DMS114 treated with DMSO at 0.1 percent for 48 hours (cell line): Measurements from ENCODE around the gene CLEC4F.
"Not testable (repeated sequence)": the region's sequence is repeated elsewhere in the genome, so short reads cannot be mapped to it uniquely, and the experiment has no call there.

Experiments
- DNase-seq: peaks from one replicate; lab custom pipeline; 2025; ENCODE audit not compliant: unreplicated experiment; lab: John Stamatoyannopoulos, UW

The CLEC4F gene

DNA sequence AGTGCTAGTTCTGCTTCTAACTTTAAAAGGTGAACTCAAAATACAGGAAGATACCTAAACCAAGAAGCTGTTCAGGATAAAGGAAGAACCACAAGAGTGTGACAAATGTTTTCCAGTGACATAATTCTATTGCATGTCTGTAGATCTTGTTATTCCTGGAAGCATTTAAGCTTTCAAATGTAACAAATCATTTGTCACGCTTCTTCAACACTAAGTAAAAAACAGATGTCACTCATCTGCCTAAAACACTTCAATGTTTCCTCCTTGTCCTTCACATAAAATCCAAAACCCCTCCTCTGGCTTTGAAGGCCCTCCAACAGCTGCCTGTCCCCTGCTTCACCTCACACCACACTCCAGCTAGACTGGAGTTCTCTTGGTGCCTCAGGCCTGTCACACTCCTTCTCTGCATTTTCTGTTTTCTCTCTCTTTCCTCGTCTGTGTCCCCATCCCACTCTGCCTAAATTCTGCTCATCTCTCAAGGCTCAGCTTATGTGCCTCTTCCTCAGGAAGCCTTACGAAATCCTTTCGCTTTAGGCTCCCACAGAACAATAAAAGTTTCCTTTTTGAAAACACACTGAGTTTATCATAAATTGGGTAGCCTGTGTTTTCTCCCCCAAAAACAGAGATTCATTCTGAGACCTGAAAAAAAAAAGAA is 6.4 kb upstream of the CLEC4F start:
- no peak for DNase-seq

GRCh38 chr2:70823249-70823648 is 2.9 kb upstream of the CLEC4F start:
- no peak for DNase-seq

DNA sequence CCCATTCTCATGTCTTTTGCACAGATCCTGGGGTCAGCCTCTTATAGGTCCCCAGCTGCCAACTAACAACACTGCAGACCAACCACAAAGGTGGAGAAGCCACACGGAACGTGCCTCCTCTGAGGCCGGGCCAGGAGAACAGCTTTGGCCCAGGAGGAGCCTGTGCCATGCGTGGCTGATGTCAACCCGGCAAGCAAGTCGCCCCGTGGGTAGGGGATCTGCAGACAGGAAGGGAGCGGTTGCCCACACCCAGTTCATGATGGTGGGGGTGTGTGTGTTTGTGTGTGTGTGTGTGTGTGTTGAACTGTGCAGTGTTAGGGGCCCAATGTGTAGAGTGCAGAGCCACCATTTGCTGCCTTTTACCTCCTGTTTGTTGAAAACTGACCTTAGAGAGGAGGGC is 2.4 kb upstream of the CLEC4F start:
- no peak for DNase-seq

- DNase-seq, result no peak
Measured at GRCh38 chr2:70817284-70817954, 3.0 kb downstream of the CLEC4F start.

DNA sequence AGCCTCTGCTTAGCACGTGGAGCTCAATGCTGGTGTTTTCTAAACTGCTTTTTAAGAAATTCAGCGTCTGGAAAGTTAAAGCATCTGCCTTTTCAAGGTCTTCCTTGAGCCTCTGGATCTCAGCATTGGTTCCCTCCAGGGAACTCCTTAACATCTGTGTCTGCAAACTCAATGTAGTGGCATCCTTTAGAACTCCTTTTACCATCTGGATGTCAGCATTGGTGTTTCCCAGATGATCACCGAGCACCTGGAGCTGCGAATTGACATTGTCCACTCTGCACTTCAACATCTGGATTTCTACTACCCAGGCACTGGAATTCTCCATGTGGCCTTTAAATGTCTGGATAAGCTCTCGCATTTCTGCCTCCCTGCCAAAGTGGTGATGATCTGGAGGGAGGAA is 3.7 kb downstream of the CLEC4F start:
- no peak for DNase-seq

GRCh38 chr2:70808983-70809958 is 11.1 kb downstream of the CLEC4F start:
- no peak for DNase-seq

GRCh38 chr2:70807828-70808118 is 12.6 kb downstream of the CLEC4F start:
- no peak for DNase-seq

GRCh38 chr2:70807102-70807827 is 13.1 kb downstream of the CLEC4F start:
- DNase-seq, result no peak

- DNase-seq, result no peak
Measured at GRCh38 chr2:70806620-70807019, 13.8 kb downstream of the CLEC4F start.

DNA sequence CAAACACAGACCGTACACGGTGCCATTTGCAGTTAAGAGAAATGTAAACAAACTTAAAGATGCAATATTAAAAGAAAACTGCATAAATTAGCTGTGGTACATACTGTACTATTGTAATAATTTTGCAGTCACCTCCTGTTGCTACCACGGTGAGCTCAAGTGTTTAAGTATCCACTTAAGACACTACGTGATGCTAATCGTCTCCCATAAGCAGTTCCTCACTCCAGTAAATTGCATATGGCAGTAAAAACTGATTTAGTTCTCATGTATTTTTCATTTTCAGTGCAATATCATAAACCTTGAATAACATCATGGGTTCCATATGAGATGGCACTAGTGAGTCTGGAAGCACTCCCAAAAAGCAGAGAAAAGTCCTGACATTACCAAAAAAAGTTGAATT is 14.4 kb downstream of the CLEC4F start:
- no peak for DNase-seq

- DNase-seq, result no peak
Measured at GRCh38 chr2:70801607-70802263, 18.7 kb downstream of the CLEC4F start.

GRCh38 chr2:70799706-70800105 is 20.7 kb downstream of the CLEC4F start:
- no peak for DNase-seq

GRCh38 chr2:70797996-70798395 is 22.4 kb downstream of the CLEC4F start:
- DNase-seq, result not testable (repeated sequence)

GRCh38 chr2:70797506-70797905 is 22.9 kb downstream of the CLEC4F start:
- DNase-seq, result no peak

GRCh38 chr2:70796262-70796661 is 24.1 kb downstream of the CLEC4F start:
- no peak for DNase-seq

- no peak for DNase-seq
Measured at GRCh38 chr2:70795164-70795995, 25.0 kb downstream of the CLEC4F start.

DNA sequence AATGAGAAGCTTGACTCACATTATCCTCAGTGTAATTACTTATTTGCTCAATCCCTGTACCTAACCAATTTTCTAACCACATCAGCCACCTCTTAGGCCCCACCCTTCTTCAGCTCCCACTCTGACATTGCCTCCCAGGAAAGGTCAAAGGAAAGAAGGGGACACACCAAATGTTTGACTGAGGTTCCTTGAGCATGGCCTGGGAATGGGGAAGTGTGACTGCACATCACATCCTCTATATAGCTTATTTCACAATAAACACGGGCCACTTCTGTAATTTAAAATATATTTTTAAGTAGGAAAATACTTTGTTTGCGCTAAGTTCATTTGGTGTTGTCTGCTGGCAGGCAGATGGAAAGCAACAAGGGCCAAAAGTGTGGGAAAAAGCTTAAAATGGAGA is 26.9 kb downstream of the CLEC4F start:
- DNase-seq, result no peak

DNA sequence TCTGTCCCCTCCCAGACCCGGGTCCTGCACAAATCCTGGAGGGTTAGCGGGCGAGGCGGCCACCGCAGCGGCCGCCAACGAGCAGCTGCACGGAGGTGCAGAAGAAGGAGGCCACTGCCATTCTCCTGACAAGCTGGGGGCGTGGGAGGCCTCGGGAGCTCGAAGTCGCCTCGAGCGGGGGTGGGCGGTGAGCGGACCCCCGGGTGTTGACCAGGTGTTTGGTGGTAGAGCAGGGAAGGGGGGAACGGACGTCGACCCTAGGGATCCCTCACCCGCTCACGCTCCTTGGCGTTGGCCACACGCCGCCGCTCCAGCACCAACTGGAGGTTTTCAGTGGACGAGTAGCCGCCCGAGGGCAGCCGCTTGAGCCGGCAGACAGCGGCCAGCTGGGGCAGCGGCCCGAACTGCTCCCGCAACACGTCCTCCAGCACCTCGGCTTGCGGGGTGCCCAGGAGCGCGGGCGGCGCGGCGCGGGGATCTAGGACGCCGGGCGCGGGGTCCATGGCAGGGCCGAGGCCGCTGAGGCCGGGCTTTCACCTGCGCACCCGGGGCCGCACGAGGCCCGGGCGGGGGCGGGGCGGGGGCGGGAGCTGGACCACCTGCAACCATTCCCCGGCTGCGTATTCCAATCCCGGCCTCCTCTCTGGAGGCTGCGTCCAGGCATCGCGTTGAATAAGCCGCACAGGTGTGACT is 30.1 kb downstream of the CLEC4F start, which contains the start of gene FIGLA:
Gene FIGLA (minus strand): TSS at position 508 of the 693 bp plus-strand sequence. CDS start 5 bp downstream, at position 503.
- no peak for DNase-seq
